Esophagus mucosa (tissue), 1 donor: Measurements from ENCODE around the gene RAB27A. TPM values are rescaled to one million over a fixed set of nuclear protein-coding genes. Genes with fewer than 3 reads are reported as not detected.
A peak's percentile ranks its signal among the peaks of the same experiment; 100 is the strongest.
"Not testable (repeated sequence)": the region's sequence is repeated elsewhere in the genome, so short reads cannot be mapped to it uniquely, and the experiment has no call there.

Source experiments
- ATAC-seq: fragments of 200-7000 bp; cut with Tn5 transposase; one replicate; pipeline ENCODE4 v1.9.1; 2020
- total RNA-seq: library from RNA; stranded (reverse); gene quantifications from one replicate; pipeline ENCODE4 v1.2.4, GENCODE V29; 2023
- donor health status: DM: yes; HTN: yes; CAD: no.

Gene RAB27A
- total RNA-seq, 1 donor from 2014 or later = 12.6 TPM

DNA sequence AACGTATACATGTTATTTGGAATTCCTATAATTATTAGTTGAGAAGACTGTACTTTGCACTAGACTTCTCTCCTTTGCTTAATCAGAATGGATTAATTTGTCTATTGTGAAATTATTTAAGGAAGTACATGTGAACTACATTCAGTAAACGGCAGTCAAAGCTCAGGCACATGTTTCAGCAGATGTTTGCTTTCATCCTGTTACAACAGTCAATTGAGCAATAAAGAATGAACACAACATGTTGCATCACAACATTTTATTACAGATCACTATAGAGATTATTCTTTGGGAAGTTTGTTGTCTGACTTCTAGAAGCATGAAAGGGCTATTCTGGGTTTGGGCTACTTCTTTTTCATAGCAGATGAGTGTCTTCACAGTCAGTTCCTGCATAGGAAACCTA lies 39.2 kb downstream of the RAB27A start:
- peak; percentile 88 for ATAC-seq

DNA sequence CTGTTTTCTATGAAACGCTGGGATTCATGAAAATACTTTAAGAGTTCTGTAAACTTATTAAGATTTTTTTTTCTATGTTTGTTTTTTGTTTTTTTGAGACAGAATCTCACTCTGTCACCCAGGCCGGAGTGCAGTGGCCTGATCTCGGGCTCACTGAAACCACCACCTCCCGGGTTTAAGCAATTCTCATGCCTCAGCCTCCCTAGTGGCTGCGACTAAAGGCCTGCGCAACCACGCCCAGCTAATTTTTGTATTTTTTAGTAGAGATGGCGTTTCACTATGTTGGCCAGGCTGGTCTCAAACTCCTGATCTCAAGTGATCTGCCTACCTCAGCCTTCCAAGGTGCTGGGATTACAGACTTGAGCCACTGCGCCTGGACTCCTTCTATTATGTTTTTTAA lies 39.7 kb downstream of the RAB27A start:
- not testable (repeated sequence) for ATAC-seq

- no peak for ATAC-seq
These were observed 40.7 kb downstream of the RAB27A start for GRCh38 chr15:55248895-55249294.

DNA sequence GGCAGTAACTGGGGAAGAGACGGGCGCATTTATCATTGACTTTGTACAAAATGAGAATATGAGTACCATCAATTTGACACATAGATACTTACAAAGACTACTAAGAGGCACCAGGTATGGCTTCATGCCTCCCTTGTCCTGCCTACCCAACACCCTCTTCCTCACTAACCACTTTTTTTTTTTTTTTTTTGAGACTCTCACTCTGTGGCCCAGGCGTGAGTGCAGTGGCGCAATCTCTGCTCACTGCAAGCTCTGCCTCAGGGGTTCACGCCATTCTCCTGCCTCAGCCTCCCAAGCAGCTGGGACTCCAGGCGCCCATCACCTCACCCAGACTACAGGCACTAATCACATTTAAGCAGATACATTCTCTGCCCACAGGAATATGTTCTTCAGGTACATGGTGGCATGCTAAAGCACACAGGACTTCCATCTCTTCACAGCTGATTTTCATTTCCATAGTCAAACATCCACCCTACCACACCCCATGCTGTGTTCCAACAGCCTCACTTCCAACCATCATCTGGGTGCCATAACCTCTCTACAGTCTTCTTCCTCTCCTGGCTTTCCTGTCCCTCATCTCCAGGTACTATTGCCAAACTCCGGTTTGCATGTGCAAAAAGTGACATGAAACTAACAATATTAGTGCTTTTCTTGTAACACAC lies 41.7 kb downstream of the RAB27A start:
- ATAC-seq = peak; percentile 17

DNA sequence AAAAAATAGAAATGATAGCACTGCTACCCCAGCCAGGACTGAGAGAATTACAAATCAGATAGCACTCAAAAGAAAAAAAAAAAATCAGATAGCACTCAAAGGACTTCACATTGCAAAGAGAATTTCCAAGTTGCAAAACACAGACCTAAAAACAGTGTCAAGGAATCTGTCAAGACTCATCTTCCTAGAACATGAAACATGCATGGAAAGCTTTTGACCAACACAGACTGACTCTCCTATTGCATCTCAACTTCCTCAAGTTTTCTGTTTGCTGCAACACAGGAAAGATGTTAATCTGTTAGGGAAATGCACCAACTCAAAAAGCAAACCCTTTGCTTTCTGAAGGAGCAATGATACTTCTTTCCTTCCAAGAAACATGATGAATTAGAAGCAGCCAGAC lies 42.3 kb downstream of the RAB27A start:
- no peak for ATAC-seq

GRCh38 chr15:55246567-55246966 lies 43.0 kb downstream of the RAB27A start:
- ATAC-seq = no peak

DNA sequence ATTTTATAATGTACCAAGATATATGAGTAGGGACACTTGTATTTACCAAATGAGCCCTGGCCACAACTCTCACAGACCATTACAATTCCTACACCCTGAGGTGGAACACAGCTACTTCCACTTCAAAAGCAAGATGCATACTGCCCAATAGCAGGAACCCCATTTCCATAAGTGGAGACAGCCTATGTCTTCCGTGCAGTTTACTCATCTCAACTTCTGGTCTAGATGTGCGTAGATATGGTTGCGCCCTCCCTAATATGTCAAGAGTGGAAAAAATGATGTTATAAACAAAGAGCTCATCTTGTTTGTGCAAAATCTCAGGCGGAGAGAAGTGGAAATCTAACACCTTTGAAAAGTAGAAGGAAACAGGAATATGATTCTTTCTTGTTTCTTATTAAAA lies 44.6 kb downstream of the RAB27A start:
- ATAC-seq = no peak

DNA sequence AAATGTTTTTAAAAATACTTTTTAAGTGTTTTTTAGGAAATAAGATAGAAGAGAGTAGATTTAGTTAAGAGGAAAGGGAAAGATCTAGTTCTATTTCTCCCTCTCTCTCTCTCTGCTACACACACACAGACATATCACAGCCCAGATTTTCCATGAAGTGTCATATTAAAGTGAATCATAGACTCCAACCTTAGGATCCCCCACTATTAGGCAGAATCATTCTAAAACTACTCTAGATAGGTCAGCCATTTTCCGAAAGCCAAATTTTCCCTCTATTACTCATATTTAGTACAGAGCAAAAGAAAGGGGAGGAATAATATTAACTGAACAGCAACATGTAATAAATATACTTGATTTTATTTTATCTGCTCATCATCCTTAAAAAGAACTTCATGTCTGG lies 47.7 kb downstream of the RAB27A start:
- ATAC-seq = no peak

DNA sequence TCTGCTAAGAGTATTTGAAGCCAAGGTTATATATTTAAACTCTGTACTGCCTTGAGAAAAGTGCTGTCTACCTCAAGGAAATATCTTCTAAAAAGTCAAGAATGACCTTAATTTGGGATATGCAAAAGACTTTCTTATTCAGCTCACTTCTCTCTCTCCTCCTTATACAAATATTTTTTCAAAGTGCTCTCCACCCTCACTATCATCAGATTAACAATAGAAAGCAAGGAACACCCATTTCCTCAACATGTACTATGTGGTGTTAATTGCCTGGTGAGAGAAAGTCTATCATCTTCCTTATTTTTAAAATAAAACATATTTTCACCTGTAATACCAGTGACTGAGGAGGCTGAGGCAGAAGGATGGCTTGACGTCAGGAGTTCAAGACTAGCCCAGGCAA lies 48.4 kb downstream of the RAB27A start:
- ATAC-seq = no peak

DNA sequence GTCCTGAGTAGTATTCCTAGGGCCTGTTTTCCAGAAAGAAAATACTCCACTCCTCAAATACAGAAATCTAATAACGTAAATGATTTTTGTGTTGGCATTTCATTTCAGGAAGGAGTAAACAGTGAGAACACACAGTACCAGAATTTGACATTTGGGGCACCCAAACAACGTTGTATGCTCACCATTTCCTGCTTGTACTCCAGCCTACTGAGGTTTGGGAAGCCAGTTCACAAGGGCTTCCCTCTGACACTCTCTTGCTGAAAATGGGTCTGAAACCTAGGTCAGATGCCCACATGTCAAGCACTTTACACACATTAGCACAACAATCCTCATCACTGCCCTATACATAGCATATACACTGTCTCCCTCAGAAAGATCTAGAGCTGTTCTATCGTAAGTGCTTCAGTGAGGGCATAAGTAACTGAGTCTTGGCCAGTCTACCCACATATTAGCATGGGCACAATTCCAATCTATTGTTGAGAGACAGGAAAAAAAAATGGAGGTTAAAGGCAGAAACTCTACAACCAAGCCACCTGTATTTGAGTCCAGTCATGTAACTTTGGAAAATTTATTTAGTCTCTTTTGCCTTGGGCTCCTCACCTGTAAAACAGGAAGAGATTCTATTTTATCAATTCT lies 49.4 kb downstream of the RAB27A start:
- no peak for ATAC-seq

- no peak for ATAC-seq
These were observed 50.0 kb downstream of the RAB27A start for GRCh38 chr15:55239440-55240124.

- peak; percentile 47 for ATAC-seq
These were observed 50.7 kb downstream of the RAB27A start for GRCh38 chr15:55238877-55239276.

- ATAC-seq = no peak
These were observed 52.1 kb downstream of the RAB27A start for GRCh38 chr15:55237219-55238130.

DNA sequence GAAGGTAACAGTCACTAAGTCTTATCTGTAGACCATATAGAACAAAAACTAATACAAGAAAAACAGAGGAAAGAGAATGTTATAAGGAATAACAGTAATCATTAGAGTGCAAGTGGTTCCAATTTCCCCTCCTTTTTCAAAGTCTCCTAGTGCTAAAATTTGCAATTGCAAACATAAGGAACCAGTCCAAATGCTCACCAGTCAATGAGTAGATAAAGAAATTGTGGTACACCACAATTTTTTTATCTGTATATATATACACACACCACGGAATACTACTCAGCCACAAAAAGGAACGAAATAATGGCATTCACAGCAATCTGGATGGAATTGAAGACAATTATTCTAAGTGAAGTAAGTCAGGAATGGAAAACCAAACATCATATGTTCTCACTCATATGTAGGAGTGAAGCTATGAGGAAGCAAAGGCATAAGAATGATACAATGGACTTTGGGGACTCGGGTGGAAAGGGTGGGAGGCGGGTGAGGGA lies 54.0 kb downstream of the RAB27A start:
- ATAC-seq = no peak

GRCh38 chr15:55234800-55235104 lies 54.9 kb downstream of the RAB27A start:
- no peak for ATAC-seq

DNA sequence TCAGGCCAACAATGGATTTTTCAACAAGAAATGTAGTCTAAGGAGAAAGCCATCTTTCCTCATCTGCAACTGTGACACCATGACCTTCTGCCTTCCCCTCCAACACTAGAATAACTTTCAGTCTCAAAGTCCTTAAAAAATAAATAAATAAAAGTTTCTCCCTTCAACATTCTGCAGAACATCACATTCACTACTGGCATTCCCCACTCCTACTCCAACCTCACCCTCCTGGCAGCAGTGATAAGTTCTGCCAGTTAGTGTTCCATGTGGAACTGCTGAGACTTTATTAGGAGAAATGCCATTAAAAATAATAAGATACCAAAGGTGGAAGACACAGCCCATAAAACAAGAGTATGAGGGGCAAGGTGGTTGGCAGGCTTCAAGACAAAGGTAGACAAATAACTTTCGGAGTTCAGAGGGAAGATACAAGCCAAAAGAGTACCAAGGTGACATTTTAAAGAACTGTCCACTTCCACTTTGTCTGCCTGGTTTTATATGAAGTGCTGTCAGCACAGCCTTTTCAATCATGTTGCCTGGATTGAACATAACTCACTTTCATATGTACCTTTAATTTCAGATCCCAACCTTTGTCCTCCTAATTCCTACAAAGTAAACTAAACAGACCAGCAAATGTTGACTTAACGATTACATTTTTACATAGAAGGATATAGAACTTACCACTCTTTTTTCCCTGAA lies 55.4 kb downstream of the RAB27A start:
- no peak for ATAC-seq

DNA sequence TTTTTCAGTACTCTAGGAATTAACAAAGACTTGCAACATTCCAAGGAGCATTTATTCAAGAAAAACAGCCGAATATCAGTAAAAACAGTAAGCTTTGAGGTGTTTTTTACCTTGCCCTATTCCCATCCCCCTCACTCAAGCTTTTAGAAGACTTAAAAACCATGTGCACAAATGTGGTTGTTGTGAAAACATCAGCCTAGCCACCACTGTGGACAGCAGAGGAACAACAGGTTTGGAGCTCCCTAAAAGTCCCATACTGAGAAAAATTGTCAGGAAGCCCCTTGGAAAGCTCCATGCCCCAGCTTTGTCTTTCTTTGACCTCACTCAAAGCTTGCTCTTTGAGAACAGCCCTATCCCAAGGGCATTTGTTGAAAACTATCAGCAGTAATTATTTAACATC lies 58.2 kb downstream of the RAB27A start:
- no peak for ATAC-seq

DNA sequence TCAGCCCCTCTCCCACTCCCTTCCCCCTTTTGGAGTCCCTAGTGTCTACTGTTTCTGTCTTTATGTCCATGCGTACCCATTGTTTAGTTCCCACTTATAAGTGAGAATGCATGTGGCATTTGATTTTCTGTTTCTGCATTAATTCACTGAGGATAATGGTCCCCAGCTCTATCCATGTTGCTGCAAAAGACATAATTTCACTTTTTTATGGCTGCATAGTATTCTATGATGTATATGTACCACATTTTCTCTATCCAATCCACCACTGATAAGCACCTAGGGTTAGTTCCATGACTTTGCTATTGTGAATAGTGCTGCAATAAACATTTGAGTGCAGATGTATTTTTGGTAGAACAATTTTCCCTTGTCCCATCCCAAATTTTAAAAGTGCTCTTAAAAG lies 58.7 kb downstream of the RAB27A start:
- ATAC-seq = no peak

- no peak for ATAC-seq
These were observed 59.5 kb downstream of the RAB27A start for GRCh38 chr15:55230051-55230670.

DNA sequence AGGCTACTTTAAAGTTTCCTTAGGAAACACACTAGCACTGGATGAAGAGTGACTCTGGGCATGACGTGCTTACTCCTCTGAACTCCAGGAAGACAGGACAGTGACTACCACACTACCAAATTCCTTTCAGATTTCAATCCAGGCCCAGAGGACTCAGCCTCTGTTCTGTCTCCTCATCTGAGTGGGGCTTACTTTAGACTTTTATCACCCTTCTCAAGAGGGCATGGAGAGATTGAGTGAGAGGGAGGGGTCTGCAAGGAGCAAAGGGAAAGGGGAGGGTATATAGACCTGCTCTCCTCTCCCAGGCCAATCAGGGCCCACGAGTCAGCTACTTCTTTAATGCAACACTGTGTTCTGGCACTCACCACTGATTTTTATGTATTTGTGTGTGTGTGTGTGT lies 63.5 kb downstream of the RAB27A start:
- ATAC-seq = no peak

DNA sequence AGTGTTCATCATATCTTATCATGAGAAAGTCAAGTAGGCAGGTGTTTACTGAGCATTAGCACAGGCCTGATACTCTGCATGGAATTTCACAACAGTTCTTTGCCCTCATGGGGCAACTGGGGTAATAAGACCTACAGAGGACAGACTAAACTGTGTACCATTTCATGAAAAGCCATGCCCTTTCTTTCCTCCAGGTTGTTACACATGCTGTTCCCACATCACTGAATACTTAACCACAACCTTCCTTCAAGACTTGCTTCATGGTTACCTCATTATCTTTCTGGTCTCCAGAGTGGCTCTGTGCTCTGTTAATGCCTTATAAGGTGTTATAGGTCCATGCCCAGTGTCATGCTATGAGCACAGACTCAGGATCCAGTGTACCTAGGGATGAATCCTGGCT lies 64.7 kb downstream of the RAB27A start:
- no peak for ATAC-seq

GRCh38 chr15:55222588-55222987 lies 67.0 kb downstream of the RAB27A start:
- no peak for ATAC-seq
